Body of pancreas (tissue), 4 donors: Measurements from ENCODE around the gene CCDC138.

Experiments used
- CTCF ChIP-seq, 7 experiments: fragments of 450-650 bp in 4 of 7; fragments of 200-600 bp in 3 of 7; sonication (generic) in 3 of 7; IDR thresholded peaks; one replicate each; pipeline ENCODE4 v1.5.1; 2016 to 2019; ENCODE audit warnings: antibody characterized with exemption in 7 of 7
- POLR2A ChIP-seq, 3 donors: fragments of 450-650 bp; IDR thresholded peaks; one replicate each; pipeline ENCODE4 v1.6.1; 2016; ENCODE audit warnings: antibody characterized with exemption in 3 of 3, mild to moderate bottlenecking in 2 of 3

DNA sequence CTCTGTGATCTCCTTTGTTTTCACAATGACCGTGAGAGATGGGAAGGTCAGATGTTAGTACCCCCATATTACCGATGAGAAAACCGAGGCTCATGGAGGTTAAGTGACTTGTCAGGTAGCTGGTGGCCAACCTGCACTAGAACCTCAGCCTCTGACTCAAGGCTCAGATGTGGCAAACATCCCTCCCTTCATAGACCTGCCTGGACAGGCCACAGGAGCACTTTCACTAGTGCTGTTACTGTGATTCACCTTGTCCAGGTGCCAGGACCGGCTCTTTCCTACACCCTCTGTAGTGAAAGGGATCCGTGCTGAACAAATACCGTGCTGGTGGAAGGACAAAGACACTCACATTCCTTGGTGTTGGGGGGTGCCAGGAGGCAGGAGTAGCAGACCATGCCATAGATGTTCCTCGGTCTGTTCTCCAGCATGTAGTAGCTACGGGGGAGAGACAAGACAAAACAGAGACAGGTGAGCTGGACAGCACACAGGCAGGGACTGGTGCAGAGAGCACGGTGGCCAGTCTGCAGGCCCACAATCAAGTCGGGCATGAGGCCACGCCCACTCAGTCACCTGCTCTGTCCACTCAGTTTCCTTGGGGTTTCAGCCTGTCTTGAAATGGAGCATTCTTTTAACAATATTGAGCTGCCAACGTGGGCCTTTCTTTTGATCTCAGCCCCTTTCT, 136.6 kb downstream of the CCDC138 start:
- TF ChIP-seq CTCF (IDR thresholded peaks at IDR 0.05) = no peak
- no peak for TF ChIP-seq POLR2A (IDR thresholded peaks at IDR 0.05)
